ENCODE data around the gene SLC35E4.

DNA sequence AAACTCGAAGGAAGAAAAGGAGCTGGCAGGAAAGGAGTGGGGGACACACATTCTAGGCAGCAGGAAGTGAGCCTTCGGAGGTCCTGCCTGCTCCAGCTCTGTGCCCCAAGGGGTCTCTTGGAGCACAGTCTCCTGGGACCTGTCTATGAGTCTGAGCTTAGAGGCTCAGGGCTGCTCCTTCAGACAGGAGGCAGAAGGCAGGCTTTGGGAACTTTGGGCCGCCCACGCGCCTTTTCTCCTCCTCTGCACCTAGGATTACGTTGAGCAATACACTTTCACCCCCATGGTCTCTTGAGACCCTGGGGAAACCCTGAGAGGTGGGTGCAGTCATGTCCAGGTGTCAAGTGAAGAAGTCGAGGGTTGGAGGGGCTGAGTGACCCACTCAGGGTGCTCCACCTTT lies 27.6 kb upstream of the SLC35E4 start:
- TF ChIP-seq CTCF (IDR thresholded peaks at IDR 0.05) (no peak), POLR2A (IDR thresholded peaks at IDR 0.05) (no peak)
